ENCODE data around the gene SNRPB2. TPM values are rescaled to one million over a fixed set of nuclear protein-coding genes. Genes with fewer than 3 reads are reported as not detected.
A peak's percentile ranks its signal among the peaks of the same experiment; 100 is the strongest.

Gene SNRPB2
- 10 to 100 TPM in 3 of 4 donors, 1 to 10 TPM in 1; 8.2 to 59.5 (median 36.4) TPM for total RNA-seq

DNA sequence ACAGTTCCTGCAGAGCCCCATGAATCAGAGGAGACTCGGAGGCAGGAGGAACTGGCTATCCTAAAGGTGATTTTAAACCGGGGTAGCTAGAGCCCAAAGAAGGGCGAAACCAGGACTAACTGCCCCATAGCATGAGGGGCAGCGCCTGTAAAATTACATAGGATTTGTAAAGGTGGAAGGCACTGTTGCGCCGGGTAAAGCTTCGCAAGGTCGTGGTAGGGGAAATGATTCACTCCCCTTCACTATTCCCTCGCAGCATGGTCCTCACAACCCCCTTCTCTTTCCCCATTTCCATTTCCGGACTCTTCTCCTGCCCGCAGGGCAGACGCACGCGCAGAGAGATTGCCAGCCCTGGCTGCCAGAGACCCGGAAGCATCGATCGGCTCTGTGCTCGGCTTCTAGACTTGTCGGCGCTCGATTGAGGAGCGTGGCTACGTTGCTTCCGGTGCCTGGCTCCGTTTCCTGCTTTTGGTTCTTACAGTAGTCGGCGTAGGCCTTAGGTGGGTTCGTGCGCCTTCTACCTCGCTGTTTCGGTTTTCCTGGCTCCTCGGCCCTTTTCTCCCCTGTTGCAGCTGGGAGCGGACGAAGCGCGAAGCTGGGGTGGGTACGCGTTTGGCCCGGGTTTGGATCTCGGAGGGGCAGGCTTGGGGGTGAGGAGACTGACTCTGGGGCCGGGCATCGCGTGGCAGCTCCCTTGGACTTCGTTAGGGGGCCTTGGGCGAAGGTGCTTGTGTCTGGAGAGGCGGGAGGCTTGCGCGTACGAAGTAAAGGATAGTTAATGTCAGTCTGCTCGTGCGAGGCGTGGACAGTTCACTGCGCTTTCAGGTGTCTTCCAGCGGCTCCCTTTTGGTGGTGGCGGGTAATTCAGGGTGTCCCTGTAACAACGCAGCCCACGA, at the start of gene SNRPB2:
Gene SNRPB2 (plus strand): TSS at position 462 of the 896 bp plus-strand sequence. CDS start 1,677 bp downstream, outside the sequence.
- intact Hi-C loops (cut with DNase I; ENCODE audit: low total_unique reads), result no loop called here
- peaks cover 0 to 4% of the 10 kb centered on the region in 2 donors for H3K4me1 ChIP-seq
- TF ChIP-seq POLR2A (IDR thresholded peaks at IDR 0.05), result peak; percentile 33 to 57
- TF ChIP-seq, protein P1, sequence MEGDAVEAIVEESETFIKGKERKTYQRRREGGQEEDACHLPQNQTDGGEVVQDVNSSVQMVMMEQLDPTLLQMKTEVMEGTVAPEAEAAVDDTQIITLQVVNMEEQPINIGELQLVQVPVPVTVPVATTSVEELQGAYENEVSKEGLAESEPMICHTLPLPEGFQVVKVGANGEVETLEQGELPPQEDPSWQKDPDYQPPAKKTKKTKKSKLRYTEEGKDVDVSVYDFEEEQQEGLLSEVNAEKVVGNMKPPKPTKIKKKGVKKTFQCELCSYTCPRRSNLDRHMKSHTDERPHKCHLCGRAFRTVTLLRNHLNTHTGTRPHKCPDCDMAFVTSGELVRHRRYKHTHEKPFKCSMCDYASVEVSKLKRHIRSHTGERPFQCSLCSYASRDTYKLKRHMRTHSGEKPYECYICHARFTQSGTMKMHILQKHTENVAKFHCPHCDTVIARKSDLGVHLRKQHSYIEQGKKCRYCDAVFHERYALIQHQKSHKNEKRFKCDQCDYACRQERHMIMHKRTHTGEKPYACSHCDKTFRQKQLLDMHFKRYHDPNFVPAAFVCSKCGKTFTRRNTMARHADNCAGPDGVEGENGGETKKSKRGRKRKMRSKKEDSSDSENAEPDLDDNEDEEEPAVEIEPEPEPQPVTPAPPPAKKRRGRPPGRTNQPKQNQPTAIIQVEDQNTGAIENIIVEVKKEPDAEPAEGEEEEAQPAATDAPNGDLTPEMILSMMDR (IDR thresholded peaks at IDR 0.05), result peak in 1 of 4 experiments; percentile 21

DNA sequence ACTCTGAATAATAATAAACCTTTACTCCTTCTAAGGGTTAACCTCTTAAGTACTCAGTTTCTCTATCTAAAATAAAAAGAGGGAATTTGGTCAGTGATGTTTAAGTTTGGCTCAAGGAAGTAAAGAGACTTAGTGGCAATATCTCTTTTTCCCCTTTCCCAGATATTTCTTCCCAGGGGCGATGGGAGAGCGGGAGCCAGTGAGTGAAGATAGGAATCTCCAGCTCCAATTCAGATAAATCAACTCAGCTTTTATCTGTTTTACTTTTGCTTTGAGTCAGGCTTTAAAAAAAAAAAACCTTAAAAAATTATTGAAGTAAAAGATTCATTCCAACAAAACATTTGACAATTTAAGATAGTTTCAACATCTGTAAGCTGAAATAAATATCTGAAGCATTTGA, 45.4 kb upstream of the SNRPB2 start:
- Histone ChIP-seq H3K36me3 (no peaks in the 10 kb centered on the region), H3K27ac (no peak overlapping the region), H3K9me3 (no peaks in the 10 kb centered on the region), H3K4me3 (no peak overlapping the region), H3K27me3 (no peaks in the 10 kb centered on the region), H3K4me1 (no peaks in the 10 kb centered on the region)
- no peak for TF ChIP-seq POLR2A (IDR thresholded peaks at IDR 0.05)
- TF ChIP-seq, protein P1 (IDR thresholded peaks at IDR 0.05), result no peak
- intact Hi-C loops (cut with DNase I; ENCODE audit: low total_unique reads), result no loop called here
- DNase-seq, result no peak

More for the DNA sequence above, at the start of gene SNRPB2:
- H3K9me3 ChIP-seq, result no peaks in the 10 kb centered on the region
- peak within 1 kb of the TSS; percentile 65 to 77 for H3K27ac ChIP-seq
- H3K36me3 ChIP-seq, result no peaks in the 10 kb centered on the region
- H3K27me3 ChIP-seq, result no peaks in the 10 kb centered on the region
- peak within 1 kb of the TSS; percentile 76 to 95 for H3K4me3 ChIP-seq
- DNase-seq, result peak; percentile 91 to 92

DNA sequence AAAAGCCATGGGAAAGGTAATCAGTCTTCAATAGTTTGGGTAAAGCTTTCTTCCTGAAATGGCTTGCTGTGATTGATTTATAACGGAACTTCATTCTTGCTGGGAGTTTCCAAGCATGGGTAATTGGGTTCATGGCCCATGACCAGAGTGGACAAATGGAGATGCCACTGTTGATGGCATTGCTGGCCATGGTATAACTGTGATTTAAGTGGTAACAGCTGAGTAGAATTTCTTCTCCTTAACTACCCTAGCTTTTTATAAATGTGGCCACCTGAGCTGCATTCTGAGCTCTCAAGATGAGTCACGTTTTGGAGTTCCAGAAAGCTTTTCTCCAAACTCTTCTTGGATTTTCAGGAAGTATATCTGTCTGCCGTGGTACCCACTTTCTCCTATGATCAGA, 39.9 kb upstream of the SNRPB2 start:
- Histone ChIP-seq H3K27ac (no peak overlapping the region), H3K27me3 (no peaks in the 10 kb centered on the region), H3K36me3 (no peaks in the 10 kb centered on the region), H3K4me1 (no peaks in the 10 kb centered on the region), H3K9me3 (no peaks in the 10 kb centered on the region), H3K4me3 (no peak overlapping the region)
- intact Hi-C loops (cut with DNase I; ENCODE audit: low total_unique reads), result no loop called here
- no peak for TF ChIP-seq POLR2A (IDR thresholded peaks at IDR 0.05)
- TF ChIP-seq, protein P1 (IDR thresholded peaks at IDR 0.05), result no peak
- no peak for DNase-seq

DNA sequence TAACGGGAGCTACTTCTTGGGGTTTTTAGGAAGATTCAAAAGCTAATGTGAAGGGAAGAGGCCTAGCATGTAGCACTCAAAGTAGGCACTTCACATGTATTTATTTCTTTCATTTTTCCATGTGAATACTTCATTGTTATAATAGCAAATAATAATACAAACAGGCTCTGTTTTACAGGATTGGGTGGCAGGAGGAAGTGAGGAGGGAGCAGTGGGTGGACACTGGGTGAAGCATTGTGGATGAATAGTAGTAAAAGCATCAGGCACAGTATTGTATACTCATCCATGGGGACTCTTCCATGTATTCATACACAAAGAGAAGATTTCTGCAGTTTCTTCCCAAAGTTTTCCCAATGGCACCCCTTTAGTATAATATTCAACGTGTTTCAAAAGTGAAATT, 38.4 kb upstream of the SNRPB2 start:
- Histone ChIP-seq H3K36me3 (no peaks in the 10 kb centered on the region), H3K27me3 (no peaks in the 10 kb centered on the region), H3K4me1 (no peaks in the 10 kb centered on the region), H3K27ac (no peak overlapping the region), H3K9me3 (no peaks in the 10 kb centered on the region), H3K4me3 (no peak overlapping the region)
- TF ChIP-seq POLR2A (IDR thresholded peaks at IDR 0.05), result no peak
- TF ChIP-seq, protein P1 (IDR thresholded peaks at IDR 0.05), result no peak
- intact Hi-C loops (cut with DNase I; ENCODE audit: low total_unique reads), result no loop called here
- DNase-seq, result no peak

- no peaks in the 10 kb centered on the region for H3K27me3 ChIP-seq
- H3K9me3 ChIP-seq, result no peaks in the 10 kb centered on the region
- no peaks in the 10 kb centered on the region for H3K4me1 ChIP-seq
- H3K27ac ChIP-seq, result no peak overlapping the region
- TF ChIP-seq, protein P1 (IDR thresholded peaks at IDR 0.05), result no peak
- no peak for TF ChIP-seq POLR2A (IDR thresholded peaks at IDR 0.05)
- intact Hi-C loops (cut with DNase I; ENCODE audit: low total_unique reads), result no loop called here
- H3K36me3 ChIP-seq, result no peaks in the 10 kb centered on the region
- DNase-seq, result no peak
- H3K4me3 ChIP-seq, result no peak overlapping the region
Measured at GRCh38 chr20:16692009-16692408, 37.8 kb upstream of the SNRPB2 start.
